Stimulated activated CD4-positive, alpha-beta T cell treated with anti-CD3 and anti-CD28 coated beads, Interleukin-1b, Interleukin-23, amount 100 ng/mL, for 4 hours (primary cell): ENCODE data around the gene AOC3.

Source experiments
- DNase-seq, 2 donors: peaks; one replicate each; pipeline ENCODE4 v3.0.0-alpha.2; 2020; ENCODE audit warnings: low read depth in 2 of 2

Gene AOC3

GRCh38 chr17:42850954-42851353, at the start of gene AOC3:
TSS of gene AOC3 (plus strand) at chr17:42851199. CDS start at chr17:42851344, 145 bp downstream.
- DNase-seq: no peak

DNA sequence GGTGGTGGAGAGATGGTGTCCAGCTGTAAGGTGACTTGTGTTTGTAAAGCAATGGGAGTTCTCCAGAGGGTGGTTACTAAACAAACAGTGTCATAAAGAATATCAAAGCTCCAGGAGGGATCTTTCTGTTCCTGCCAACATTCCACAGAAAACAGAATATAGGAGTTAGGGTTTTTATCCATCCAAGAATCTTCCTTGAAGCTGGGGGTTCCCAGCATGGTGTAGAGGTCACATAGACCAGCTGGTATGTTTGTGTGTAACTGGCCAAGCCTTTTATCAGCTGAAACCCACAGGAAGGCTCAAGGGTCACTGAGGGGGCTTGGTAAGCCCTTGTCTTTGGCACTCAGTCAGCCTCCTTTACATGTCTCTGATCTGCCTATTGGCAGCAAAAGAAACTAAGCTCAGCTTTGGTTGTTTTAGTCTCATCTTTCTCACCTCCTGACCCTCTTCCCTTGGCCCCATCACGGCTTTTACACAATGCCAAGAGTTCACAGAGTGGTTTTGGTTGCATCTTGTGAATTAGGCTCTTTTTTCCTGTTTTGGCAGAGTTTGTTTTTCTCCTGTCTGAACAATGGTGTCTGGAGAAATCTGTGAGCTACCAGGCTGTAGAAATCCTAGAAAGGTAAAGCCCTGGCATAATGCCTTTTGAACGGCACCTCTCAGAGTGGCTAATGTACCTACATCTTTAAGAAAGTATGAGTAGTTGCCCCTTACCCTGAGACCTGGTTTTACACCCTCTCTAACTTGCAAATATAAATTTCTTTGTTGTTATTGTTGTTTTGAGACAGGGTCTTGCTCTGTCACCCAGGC, 47.7 kb upstream of the AOC3 start:
- DNase-seq: no peak

DNA sequence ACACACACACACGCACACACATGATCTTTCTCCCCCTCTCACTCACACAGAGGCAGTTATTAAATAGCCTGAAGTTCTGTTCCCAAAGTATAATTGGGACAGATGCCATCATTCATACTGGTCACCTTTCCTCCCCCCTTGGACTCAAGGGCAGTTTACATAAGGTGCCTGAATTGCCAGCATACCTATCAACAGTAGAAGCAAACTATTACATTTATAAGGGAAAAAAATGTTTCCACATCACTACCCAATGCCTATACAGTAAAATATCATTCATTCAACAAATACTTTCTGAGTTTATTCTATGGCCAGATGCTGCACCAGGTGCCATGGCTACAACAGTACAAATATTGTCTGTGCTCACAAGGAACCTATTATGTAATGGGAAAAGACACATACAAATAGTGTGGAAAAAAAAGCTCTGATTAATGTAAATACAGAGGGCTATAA, 46.1 kb upstream of the AOC3 start:
- DNase-seq: no peak

- no peak for DNase-seq
Observed at GRCh38 chr17:42806249-42806648, 44.8 kb upstream of the AOC3 start.

DNA sequence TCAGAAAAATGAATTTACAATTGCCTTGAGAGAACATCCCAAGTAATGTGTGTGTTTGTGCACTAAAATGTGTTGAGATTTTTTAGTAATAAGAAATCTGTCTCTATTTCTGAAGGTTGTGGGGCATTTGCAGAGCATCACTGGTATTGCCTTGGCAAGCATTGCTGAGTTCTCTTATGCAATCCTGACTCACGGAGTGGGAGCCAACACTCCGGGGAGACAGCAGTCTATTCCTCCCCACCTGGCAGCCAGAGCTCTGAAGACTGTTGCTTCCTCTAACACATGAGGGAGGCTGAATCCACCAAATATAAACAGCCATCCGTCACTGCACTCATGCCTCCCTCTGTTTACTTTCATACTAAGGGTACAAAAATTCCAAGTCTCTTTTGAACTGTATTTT, 41.7 kb upstream of the AOC3 start:
- DNase-seq: no peak

DNA sequence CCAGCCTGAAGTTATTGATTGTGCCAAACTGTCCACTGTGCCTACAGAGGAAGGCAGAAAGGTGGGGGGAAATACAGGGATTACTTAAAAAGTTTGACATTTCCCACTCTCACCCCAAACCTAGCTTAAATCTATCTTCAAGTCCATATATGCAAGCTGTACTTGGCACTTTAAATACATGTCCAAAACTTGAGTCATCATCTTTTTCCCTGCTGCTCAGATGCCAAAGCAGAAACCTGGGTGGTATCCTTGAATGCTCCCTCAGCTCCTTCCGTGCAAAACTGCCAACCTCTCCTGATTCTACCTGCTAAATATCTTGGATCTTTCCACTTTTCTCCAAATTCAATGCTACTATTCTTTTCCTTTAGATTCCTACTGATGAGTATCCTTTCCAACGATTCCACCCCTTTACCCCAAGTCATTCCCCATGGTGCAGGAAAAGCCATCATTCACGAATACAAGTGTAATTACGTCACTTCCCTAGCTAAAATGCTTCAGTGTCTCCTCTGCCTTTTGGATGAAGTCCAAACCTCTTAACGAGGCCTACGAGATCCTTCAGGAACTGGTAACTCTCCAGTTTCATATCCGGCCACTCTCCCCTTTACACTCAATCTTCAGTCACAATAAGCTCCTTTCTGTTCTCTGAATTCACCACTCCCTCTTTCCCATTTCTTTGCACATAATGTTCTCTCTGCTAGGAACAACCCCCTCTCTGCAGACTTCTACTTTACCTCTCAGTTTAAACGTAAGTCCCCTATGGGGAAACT, 36.2 kb upstream of the AOC3 start:
- no peak for DNase-seq

- no peak for DNase-seq
Observed at GRCh38 chr17:42817866-42818265, 33.1 kb upstream of the AOC3 start.

- no peak for DNase-seq
Observed at GRCh38 chr17:42818379-42818778, 32.6 kb upstream of the AOC3 start.

- DNase-seq: peak; percentile 45 to 57
Observed at GRCh38 chr17:42819939-42820535, 31.0 kb upstream of the AOC3 start.

- no peak for DNase-seq
Observed at GRCh38 chr17:42821176-42821575, 29.8 kb upstream of the AOC3 start.

DNA sequence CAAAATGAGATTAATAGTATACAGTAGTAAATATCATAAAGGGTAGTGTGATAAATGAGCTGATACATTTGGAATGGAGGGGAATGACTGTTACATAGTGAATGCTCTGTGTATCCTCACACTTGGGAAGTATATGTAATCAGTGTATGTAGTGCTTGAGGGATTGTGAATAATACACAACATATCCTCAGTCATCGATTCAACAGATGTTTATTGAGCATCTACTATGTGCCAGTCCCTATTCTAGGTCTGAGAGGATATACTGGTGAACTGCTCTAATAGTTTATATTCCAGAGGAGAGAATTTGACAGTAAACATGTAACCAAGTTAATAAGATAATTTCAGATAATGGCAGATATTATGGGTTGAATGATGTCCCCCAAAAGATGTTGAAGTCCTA, 23.5 kb upstream of the AOC3 start:
- no peak for DNase-seq

DNA sequence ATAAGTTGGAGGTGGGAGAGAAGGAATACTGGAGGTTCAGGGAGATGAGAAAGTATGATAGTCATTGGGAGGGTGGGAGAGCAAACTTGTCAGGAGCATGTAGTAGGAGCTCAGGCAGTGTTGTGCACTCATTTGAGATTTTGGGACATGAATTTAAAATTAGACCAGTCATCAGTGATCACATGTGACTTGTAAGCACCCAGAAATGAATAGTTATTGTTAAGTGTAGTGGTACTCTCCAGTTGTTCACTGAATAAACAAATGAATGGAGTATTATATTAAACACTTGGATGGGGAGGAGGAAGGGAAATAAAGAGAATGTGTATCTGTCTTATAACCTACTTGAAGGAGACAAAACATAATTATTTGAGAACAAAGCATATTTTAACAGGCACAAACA, 20.0 kb upstream of the AOC3 start:
- DNase-seq: no peak

DNA sequence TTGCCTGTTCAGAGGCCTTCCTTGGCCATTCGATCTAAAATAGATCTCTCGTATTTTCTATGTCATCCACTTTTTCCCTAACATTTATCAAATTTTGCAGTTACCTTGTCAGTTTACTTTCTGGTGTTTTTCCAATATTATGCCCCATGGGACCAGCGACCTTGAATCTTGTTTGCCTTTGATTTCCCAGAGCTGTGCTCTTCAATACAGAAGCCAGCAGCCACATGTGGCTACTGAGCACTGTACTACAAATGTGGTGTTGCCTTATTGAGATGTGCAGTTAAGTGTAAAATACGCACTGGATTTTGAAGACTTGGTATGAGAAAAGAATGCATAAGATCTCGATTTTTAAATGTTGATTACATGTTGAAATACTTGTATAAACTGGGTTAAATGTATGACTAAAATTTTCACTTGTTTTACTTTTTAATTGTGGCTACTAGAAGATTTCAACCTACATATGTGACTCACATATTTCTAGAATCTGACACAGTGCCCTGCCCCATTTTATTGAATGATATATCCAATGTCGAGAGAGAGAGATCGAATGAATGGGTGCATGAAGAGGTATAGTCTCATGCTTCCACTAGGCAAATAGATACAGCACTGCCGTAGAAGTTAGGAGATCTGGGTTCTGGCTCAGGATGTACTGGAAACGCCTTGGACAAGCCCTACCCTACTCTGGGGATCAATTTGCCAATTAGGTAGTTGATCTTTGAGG, 18.6 kb upstream of the AOC3 start:
- DNase-seq: no peak

- DNase-seq: peak; percentile 80 to 84
Observed at GRCh38 chr17:42832934-42833766, 17.8 kb upstream of the AOC3 start, which contains the start of gene PSME3. TSS of gene PSME3 (plus strand) at chr17:42833397. CDS start at chr17:42833632, 235 bp downstream.

DNA sequence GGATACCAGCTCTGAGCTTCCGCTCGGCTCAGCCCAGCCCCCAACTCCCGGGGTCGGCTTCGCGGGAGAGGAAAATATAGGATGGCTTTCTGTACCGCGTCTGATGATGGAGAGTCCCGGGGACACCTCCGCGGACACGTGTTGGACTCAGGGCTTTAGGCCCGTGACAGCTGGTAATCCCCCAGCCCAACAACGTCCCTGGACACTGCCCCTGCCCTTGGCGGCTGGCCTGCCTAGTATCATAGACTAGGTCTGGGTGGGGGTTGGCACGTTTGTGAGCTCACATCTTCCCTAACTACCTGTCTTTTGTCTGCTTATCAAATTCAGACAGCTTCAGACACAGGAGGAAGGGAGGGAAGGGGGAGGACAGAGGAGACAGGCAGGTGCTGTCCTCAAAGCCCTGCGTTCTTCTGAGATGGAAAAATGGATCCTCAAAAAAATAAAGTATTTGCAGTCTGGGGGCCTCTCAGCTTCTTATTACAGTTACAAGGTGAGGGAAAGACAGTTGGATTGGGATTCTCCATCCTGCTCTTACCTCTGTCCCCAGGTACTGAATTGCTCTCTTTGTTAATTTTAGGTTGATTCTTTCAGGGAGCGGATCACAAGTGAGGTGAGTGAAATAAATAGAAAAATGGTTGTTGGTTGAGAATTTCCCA, 17.1 kb upstream of the AOC3 start:
- no peak for DNase-seq

- DNase-seq: no peak
Observed at GRCh38 chr17:42835732-42836131, 15.3 kb upstream of the AOC3 start.

- DNase-seq: no peak
Observed at GRCh38 chr17:42841975-42842685, 8.9 kb upstream of the AOC3 start.

DNA sequence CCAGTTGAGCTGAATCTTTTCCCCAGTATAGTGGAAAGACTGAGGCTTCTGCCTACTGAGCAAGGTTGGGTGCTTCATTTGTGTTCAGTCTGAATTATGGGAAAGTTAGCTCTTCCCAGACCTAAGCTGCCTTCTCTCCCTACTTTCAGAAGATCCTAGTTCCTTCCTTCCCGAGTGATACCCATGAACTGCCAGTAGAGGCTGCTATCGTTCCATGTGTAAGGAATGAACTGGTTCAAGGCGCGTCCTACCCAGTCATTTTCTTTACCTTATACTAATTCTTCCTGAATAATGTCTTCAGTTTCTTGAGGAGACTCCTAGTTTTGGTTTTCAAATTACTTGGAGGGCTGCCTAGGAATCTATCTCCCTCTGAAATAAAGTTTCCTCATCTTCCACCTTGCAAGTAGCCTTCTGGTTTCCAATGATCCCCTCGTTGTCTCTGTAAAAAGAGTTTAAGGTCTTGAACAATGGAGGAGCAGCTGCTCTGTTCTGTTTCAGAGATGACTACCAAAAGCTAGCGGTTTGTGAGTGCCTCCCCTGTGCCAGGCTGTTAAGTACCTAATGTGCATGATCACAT, 7.6 kb upstream of the AOC3 start:
- DNase-seq: no peak

DNA sequence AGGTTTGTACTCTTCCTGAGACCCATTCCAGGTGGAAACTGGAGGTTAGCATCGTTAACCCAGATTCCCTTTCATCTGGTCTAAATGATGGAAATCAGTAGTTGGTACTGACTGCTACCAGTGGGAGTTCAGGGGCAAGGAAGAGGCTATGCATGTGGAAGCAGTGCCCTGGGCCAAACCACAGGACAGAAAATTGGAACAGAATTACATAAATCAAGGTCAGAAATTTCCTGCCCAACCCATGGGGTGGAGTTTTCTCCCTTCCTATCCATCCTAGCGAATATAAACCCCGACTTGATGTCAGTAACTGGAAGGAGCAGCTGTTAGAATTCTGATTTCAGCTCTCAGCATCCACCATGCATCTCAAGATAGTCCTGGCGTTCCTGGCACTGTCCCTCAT, 6.7 kb upstream of the AOC3 start, which contains the start of gene AOC2:
AOC2 (plus strand) TSS at position 310 of the 400 bp plus-strand sequence; CDS start at position 357, 47 bp downstream.
- DNase-seq: no peak
